Measurements from ENCODE around the gene FANCD2OS. TPM values are rescaled to one million over a fixed set of nuclear protein-coding genes. Genes with fewer than 3 reads are reported as not detected.
"Not testable (repeated sequence)": the region's sequence is repeated elsewhere in the genome, so short reads cannot be mapped to it uniquely, and the experiment has no call there.

FANCD2OS gene
- polyA plus RNA-seq: not detected

DNA sequence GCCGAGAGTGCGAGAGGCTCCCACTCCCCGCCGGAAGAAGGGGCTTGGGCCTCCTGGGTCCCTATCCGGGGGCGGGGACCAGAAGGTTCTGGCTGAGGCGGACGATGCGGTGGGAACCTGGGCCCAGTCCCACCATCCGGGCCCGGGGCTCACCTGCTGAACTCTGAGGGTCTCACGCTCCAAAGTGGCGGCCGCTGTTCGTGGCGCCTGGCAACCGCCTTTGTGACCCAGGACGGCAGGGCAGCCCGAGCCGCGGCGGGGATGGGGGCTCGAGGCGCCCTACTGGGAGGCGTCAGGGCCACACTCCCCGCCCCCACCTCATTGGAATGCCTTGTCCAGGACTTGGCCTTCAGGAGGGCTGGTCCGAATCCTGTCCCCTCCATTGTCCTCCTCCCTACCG lies at the start of gene FANCD2OS:
TSS of gene FANCD2OS (minus strand) at position 165 of the 400 bp plus-strand sequence. CDS start 3,481 bp downstream, outside the sequence.
- H3K27ac ChIP-seq (ENCODE audit: low read depth, low read length): no peak within 1 kb of the TSS
- WGBS, 3 donors: 75 to 82% (median 75%) methylated on average over 26 to 28 of the region's 28 CpGs

DNA sequence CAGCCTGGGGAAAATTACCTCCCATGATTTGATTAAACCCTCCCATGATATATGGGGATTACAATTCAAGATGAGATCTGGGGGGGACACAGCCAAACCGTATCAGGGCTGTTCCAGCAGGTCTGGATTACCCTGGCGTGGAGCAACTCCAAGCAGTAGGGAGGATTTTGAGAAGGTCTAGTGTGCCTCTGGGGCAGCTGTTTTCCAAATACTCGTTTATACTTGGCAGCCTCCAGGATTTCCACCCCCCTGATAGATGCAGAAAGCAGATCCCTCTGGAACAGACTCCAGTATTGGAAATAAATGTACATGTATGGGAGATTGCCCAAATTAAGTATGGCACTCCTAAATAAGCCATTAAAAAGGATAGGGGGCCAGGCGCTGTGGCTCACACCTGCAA lies 49.0 kb upstream of the FANCD2OS start:
- WGBS, 3 donors: 60 to 79% (median 69%) methylated on average over 4 of the region's 4 CpGs
- no peak overlapping the region for H3K27ac ChIP-seq (ENCODE audit: low read depth, low read length)

DNA sequence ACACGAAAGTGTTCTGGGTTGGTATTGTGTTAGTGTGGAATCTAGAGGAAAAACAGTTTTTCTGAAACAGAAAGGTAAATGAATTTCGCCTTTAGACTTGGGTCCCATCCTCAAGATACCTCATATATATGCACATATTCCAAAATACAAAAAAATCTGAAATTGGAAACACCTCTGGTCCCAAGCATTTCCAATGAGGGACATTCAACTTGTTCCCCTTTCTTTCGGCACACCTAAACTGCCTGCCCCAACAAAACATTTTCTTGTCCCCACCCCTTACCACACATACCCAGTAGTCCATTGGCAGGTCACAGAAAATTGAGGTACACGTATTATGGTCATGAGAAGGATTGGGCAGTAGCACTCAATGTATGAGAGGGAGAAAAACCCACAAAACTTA lies 47.6 kb upstream of the FANCD2OS start:
- 93 to 96% (median 94%) methylated on average over 4 of the region's 4 CpGs for WGBS, 3 donors
- H3K27ac ChIP-seq (ENCODE audit: low read depth, low read length): no peak overlapping the region

DNA sequence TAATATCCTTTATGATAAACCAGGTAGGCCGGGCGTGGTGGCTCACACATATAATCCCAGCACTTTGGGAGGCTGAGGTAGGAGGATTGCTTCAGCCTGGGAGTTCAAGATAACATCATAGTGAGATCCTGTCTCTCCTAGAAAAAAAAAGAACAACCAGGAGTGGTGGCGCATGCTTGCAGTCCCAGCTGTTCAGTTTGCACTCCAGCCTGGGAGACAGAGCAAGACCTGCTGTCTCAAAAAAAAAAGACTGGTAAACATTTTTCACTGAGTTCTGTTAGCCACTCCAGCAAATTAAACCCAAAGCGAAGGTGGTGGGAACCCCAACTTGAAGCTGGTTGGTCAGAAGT lies 47.0 kb upstream of the FANCD2OS start:
- 93 to 94% (median 93%) methylated on average over 4 of the region's 4 CpGs for WGBS, 3 donors
- no peak overlapping the region for H3K27ac ChIP-seq (ENCODE audit: low read depth, low read length)

- H3K27ac ChIP-seq (ENCODE audit: low read depth, low read length): no peak overlapping the region
- 90 to 93% (median 92%) methylated on average over 14 of the region's 14 CpGs for WGBS, 3 donors
Measured at GRCh38 chr3:10154335-10155122, 46.5 kb upstream of the FANCD2OS start.

- no peak overlapping the region for H3K27ac ChIP-seq (ENCODE audit: low read depth, low read length)
- WGBS, 3 donors: 78 to 84% (median 81%) methylated on average over 6 of the region's 6 CpGs
Measured at GRCh38 chr3:10150987-10151386, 42.9 kb upstream of the FANCD2OS start.

DNA sequence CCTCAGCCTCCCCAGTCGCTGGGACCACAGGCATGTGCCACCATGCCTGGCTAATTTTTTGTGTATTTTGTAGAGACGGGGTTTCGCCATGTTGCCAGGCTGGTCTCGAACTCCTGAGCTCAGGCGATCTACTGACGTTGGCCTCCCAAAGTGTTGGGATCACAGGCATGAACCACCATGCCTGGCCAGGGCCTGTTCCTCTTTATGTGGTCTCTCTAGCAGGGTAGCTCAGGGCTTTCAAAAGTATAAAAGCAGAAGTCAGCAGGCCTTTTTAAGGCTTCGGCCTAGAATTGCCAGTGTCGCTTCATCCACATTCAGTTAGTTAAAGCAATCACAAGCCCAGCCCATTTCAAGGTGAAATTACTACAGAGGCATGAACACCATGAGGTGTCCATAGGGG lies 41.2 kb upstream of the FANCD2OS start:
- WGBS, 3 donors: 78 to 85% (median 83%) methylated on average over 8 of the region's 8 CpGs
- H3K27ac ChIP-seq (ENCODE audit: low read depth, low read length): no peak overlapping the region

DNA sequence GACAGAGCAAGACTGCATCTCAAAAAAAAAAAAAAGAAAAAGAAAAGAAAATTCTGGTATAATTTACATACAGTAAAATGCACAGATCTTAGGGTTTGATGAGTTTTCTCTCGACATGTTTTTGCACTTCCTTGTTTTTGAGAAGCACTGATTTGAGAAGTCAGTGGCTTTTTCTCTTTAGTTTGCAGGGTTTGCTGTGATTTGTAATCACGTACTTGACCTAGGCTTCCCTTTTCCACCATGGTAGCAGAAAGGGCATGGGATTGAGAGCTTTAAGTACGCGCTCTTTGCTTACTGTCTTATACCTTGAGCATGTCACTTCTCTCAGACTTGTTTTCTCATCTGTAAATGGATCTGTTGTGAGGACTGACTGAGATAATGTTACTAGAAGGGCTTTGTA lies 37.6 kb upstream of the FANCD2OS start:
- H3K27ac ChIP-seq (ENCODE audit: low read depth, low read length): no peak overlapping the region
- WGBS, 3 donors: 69 to 88% (median 79%) methylated on average over 4 of the region's 4 CpGs

- H3K27ac ChIP-seq (ENCODE audit: low read depth, low read length): no peak overlapping the region
- WGBS, 3 donors: 61 to 70% (median 62%) methylated on average over 29 of the region's 29 CpGs
Measured at GRCh38 chr3:10142707-10143560, 34.9 kb upstream of the FANCD2OS start.

DNA sequence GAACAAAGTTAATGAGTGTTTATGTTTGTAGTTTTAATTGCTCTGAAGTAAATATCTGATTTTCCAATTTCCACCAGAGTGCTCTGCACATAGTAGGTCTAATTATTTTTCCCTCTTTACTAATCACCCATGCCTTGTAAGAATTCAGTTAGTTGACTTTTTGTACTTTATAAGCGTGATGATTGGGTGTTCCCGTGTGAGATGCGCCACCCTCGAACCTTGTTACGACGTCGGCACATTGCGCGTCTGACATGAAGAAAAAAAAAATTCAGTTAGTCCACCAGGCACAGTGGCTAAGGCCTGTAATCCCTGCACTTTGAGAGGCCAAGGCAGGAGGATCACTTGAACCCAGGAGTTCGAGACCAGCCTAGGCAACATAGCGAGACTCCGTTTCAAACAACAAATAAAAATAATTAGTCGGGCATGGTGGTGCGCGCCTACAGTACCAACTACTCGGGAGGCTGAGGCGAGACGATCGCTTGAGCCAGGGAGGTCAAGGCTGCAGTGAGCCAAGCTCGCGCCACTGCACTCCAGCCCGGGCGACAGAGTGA lies 33.0 kb upstream of the FANCD2OS start:
- 78 to 89% (median 84%) methylated on average over 22 to 23 of the region's 23 CpGs for WGBS, 3 donors
- H3K27ac ChIP-seq (ENCODE audit: low read depth, low read length): no peak overlapping the region

DNA sequence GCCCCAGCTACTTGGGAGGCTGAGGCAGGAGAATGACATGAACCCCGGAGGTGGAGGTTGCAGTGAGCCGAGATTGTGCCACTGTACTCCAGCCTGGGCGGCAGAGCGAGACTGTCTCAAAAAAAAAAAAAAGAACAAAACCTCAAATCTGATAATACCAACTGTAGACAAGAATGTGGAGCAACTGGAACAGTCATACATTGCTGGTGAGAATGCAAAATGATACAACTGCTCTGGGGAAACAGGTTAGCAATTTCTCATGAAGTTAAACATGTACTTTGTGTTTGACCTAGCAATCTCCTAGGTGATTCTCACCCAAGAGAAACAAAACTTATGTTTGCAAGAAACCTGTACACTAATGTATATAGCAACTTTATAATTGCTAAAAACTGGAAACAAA lies 29.1 kb upstream of the FANCD2OS start:
- 75 to 87% (median 83%) methylated on average over 4 of the region's 4 CpGs for WGBS, 3 donors
- H3K27ac ChIP-seq (ENCODE audit: low read depth, low read length): no peak overlapping the region

- H3K27ac ChIP-seq (ENCODE audit: low read depth, low read length): no peak overlapping the region
- 90 to 94% (median 92%) methylated on average over 17 to 25 of the region's 25 CpGs for WGBS, 3 donors
Measured at GRCh38 chr3:10136426-10137005, 28.5 kb upstream of the FANCD2OS start.

DNA sequence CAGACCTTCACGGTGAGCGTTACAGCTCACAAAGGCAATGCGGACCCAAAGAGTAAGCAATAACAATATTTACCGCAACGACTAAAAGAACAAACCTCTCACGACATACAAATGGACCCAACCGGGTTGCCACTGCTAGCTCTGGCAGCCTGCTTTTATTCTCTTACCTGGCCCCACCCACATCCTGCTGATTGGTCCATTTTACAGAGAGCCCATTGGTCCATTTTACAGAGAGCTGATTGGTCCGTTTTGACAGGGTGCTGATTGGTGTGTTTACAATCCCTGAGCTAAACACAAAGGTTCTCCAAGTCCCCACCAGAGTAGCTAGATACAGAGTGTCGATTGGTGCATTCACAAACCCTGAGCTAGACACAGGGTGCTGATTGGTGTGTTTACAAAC lies 27.8 kb upstream of the FANCD2OS start:
- WGBS, 3 donors: 89 to 92% (median 91%) methylated on average over 9 of the region's 9 CpGs
- H3K27ac ChIP-seq (ENCODE audit: low read depth, low read length): not testable (repeated sequence)

DNA sequence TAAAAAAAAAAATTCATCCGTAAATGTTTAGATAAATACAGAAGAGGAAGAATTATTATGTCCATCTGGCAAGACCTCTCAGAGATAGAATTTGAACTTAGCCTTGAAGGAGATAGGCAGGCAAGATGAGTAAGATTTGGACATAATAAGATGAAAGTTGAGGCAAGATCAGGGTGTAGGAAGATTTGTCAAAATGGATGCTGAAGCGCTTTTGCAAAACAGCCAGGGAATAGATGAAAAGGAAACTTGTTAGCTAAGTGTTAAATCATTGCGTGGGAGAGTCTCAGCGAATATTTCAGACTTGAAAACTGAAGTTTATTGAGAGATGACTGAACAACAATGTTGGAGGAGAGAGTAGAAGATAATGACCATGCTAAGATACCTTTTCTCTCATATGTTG lies 14.7 kb upstream of the FANCD2OS start:
- peak overlapping the region; percentile 48 for H3K27ac ChIP-seq (ENCODE audit: low read depth, low read length)
- 80 to 86% (median 86%) methylated on average over 4 of the region's 4 CpGs for WGBS, 3 donors

GRCh38 chr3:10121064-10121463 lies 13.0 kb upstream of the FANCD2OS start:
- no peak overlapping the region for H3K27ac ChIP-seq (ENCODE audit: low read depth, low read length)
- WGBS, 3 donors: 91 to 94% (median 92%) methylated on average over 2 of the region's 2 CpGs

GRCh38 chr3:10119376-10119775 lies 11.3 kb upstream of the FANCD2OS start:
- WGBS, 3 donors: 72 to 84% (median 83%) methylated on average over 4 of the region's 4 CpGs

GRCh38 chr3:10116928-10117327 lies 8.9 kb upstream of the FANCD2OS start:
- H3K27ac ChIP-seq (ENCODE audit: low read depth, low read length): no peak overlapping the region
- 90 to 94% (median 92%) methylated on average over 4 of the region's 4 CpGs for WGBS, 3 donors

More at GRCh38 chr3:10119376-10119775, 11.3 kb upstream of the FANCD2OS start:
- no peak overlapping the region for H3K27ac ChIP-seq (ENCODE audit: low read depth, low read length)

DNA sequence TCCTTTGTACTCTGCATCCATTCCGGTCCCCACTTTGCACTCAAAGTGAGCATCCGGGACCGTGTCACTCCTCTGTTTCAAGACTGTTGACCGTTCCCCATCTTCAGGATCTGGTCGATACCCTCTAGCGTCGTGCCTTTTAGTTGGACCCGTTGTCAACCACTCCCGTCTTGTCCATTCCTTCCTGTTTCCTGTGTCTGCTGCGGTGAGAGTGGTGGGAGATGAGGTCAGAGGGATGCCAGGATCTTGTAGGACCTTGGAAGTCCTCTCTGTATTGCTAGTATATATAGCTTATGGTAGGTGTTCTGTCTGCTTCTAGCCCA lies 8.0 kb upstream of the FANCD2OS start:
- no peak overlapping the region for H3K27ac ChIP-seq (ENCODE audit: low read depth, low read length)
- 0 to 1% (median 0%) methylated on average over 10 of the region's 10 CpGs for whole genome bisulfite sequencing, 3 donors
